HUES64 (cell line): ENCODE measurements around the gene ZGPAT.

Experiments
- H3K27ac ChIP-seq: 2 replicates; pipeline ENCODE4 v1.7.0; 2013; ENCODE audit warnings: low read depth, low read length, inconsistent platforms
- H3K27me3 ChIP-seq: 2 replicates; pipeline ENCODE4 v1.6.1; 2013; ENCODE audit warnings: mild to moderate bottlenecking, low read length; ENCODE audit not compliant: insufficient read depth
- H3K36me3 ChIP-seq: 2 replicates; pipeline ENCODE4 v1.6.1; 2013; ENCODE audit warnings: mild to moderate bottlenecking, low read length; ENCODE audit not compliant: insufficient read depth
- H3K4me1 ChIP-seq: 2 replicates; pipeline ENCODE4 v1.6.1; 2013; ENCODE audit warnings: mild to moderate bottlenecking, low read length, moderate library complexity; ENCODE audit not compliant: insufficient read depth
- H3K4me3 ChIP-seq: 2 replicates; pipeline ENCODE4 v1.5.1; 2013; ENCODE audit warnings: mild to moderate bottlenecking, low read length, moderate library complexity
- H3K9ac ChIP-seq: 2 replicates; pipeline ENCODE4 v1.6.1; 2013; ENCODE audit warnings: mild to moderate bottlenecking, low read depth, low read length
- H3K9me3 ChIP-seq: 2 replicates; pipeline ENCODE4 v1.6.1; 2013; ENCODE audit warnings: low read depth, low read length; ENCODE audit not compliant: insufficient read depth
- WGBS: fragments of 150-250, 120-280 bp; methylation state at CpG from one replicate; pipeline ENCODE4 v1.1.7; 2013; ENCODE audit warnings: missing lambda C conversion rate; 5-methylcytosine and 5-hydroxymethylcytosine counted together

Gene ZGPAT

GRCh38 chr20:63701329-63702035, 6.4 kb upstream of the ZGPAT start:
- H3K9ac ChIP-seq, result no peak overlapping the region
- peaks cover 25% of the 10 kb centered on the region for H3K36me3 ChIP-seq

GRCh38 chr20:63702036-63702665, 5.7 kb upstream of the ZGPAT start:
- H3K4me3 ChIP-seq, result no peak overlapping the region
- H3K9ac ChIP-seq, result no peak overlapping the region
- H3K27ac ChIP-seq, result no peak overlapping the region
- H3K36me3 ChIP-seq, result peaks cover 27% of the 10 kb centered on the region
- no peaks in the 10 kb centered on the region for H3K27me3 ChIP-seq
- WGBS, result 92% methylated on average over 16 of the region's 16 CpGs
- H3K4me1 ChIP-seq, result peaks cover 8% of the 10 kb centered on the region; the same call in 1 of the 2 replicates
- no peaks in the 10 kb centered on the region for H3K9me3 ChIP-seq

More at GRCh38 chr20:63701329-63702035, 6.4 kb upstream of the ZGPAT start:
- H3K9me3 ChIP-seq, result no peaks in the 10 kb centered on the region
- 92% methylated on average over 14 of the region's 14 CpGs for WGBS
- H3K4me3 ChIP-seq, result no peak overlapping the region
- peaks cover 8% of the 10 kb centered on the region for H3K4me1 ChIP-seq
- no peak overlapping the region for H3K27ac ChIP-seq
- H3K27me3 ChIP-seq, result no peaks in the 10 kb centered on the region

GRCh38 chr20:63702751-63703470, 4.9 kb upstream of the ZGPAT start:
- Histone ChIP-seq H3K27me3 (no peaks in the 10 kb centered on the region), H3K9me3 (no peaks in the 10 kb centered on the region), H3K4me1 (peaks cover 8% of the 10 kb centered on the region; the same call in 1 of the 2 replicates), H3K36me3 (peaks cover 27% of the 10 kb centered on the region), H3K9ac (no peak overlapping the region), H3K27ac (no peak overlapping the region), H3K4me3 (no peak overlapping the region)
- WGBS, result 87% methylated on average over 13 of the region's 13 CpGs

DNA sequence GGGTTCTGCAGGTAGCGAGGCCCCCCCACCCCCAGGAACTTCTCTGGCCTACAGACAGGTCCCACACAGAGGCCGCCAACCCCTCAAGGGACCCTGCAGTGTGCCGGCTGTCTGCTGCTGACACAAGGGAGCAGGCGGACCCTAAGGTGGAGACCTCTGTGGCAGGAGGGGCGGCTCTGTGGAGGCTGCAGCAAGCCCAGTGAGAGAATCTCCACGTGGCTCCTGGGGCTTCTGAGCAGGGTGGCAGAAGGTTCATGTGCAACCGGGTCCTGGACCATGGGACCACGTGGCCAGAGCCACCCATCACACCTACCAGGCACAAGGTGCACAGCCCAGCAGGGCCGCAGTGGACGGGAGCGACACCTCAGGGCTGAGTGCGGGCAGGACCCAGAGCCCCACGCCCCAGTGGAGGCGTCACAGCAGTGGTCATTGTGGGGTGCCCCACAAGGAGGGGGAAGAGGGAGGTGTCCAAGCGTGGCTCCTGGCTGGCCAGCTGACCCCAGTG, 4.3 kb upstream of the ZGPAT start:
- peaks cover 8% of the 10 kb centered on the region; the same call in 1 of the 2 replicates for H3K4me1 ChIP-seq
- H3K9ac ChIP-seq, result no peak overlapping the region
- no peak overlapping the region for H3K4me3 ChIP-seq
- peaks cover 27% of the 10 kb centered on the region for H3K36me3 ChIP-seq
- H3K9me3 ChIP-seq, result no peaks in the 10 kb centered on the region
- H3K27ac ChIP-seq, result no peak overlapping the region
- no peaks in the 10 kb centered on the region for H3K27me3 ChIP-seq
- 93% methylated on average over 15 of the region's 15 CpGs for WGBS

DNA sequence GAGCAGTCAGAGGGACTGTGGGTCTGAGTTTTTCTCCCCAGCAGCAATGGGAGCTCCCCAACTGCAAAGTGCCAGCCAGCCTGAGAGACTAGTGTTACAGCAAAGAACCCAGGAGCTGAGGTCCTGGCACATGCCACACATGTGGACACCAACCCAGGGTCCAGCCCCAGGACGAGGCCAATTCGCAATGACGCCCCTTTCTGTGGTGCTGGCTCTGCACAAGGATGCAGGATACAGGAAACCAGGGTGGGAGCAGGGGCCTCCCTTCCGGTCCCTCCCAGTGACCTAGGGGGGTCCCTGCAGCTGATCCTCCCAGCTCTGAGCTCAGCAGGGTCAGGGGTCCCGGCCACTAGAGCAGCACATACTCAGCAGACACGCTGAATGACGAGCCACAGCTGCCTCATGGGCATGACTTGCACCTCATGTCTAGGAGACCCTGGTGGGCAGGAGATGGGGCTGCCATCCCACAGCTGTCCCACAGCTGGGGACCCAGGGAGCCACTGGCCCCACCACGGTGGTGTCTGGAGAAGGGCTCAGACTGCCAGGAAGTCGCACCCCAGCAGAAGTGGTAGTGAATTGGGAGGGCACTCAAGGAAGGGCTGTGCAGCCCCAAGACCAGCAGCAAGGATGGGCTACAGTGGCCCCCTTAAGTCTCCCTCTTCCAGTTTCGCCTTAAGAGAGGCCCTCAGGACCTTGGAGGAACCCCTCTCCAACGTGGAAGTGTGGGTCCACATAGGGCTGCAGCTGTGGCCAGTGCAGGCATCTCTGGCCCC, 3.7 kb upstream of the ZGPAT start:
- Histone ChIP-seq H3K27me3 (no peaks in the 10 kb centered on the region), H3K36me3 (peaks cover 27% of the 10 kb centered on the region)

GRCh38 chr20:63704749-63705117, 3.1 kb upstream of the ZGPAT start:
- no peak overlapping the region for H3K27ac ChIP-seq
- H3K9me3 ChIP-seq, result no peaks in the 10 kb centered on the region
- H3K4me3 ChIP-seq, result no peak overlapping the region
- no peaks in the 10 kb centered on the region for H3K4me1 ChIP-seq
- H3K9ac ChIP-seq, result no peak overlapping the region
- peaks cover 27% of the 10 kb centered on the region for H3K36me3 ChIP-seq
- H3K27me3 ChIP-seq, result no peaks in the 10 kb centered on the region
- WGBS, result 85% methylated on average over 6 of the region's 6 CpGs

More for the DNA sequence above, 3.7 kb upstream of the ZGPAT start:
- no peak overlapping the region for H3K4me3 ChIP-seq
- no peaks in the 10 kb centered on the region for H3K9me3 ChIP-seq
- 95% methylated on average over 11 of the region's 11 CpGs for WGBS
- no peak overlapping the region for H3K27ac ChIP-seq
- H3K9ac ChIP-seq, result no peak overlapping the region
- H3K4me1 ChIP-seq, result peaks cover 4% of the 10 kb centered on the region; the same call in 1 of the 2 replicates

DNA sequence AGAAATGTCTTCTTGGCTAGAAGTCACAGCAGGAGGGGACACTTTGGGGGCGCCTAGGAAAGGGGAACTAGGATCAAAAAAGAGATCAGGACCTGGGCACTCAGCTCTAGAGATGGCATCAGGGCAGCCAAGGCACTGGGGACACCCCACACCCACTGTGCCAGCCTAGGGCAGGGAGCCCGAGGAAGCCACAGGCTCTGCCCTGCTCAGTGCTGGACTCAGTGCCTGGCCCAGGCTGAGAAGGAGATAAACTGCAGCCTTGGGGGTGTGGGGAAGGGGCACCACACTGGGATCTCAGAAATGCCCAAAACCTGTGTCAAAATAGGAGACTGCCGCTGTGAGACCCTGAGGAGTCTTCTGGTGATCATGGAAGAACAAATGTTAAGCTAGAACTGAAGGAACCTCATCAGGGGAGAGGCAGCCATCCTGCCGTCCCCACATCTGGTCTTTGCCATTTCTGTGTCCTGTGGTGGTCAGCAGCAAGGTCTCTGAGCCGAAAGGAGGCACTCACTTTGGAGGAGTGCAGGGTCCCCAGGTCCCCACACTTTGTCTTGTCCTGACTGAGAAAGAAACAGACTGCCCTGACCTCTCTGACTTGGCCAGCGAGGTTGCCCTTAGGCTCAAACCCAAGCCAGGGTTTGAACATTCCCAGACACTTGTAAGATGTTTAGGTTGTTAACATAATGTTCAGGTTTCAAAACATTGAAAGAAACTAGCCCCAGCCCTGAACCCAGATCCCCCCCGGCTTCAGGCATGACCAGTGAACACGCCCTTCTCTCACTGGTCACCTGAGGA, 2.4 kb upstream of the ZGPAT start:
- no peak overlapping the region for H3K4me3 ChIP-seq
- no peak overlapping the region for H3K27ac ChIP-seq
- H3K9ac ChIP-seq, result no peak overlapping the region
- H3K4me1 ChIP-seq, result no peaks in the 10 kb centered on the region
- H3K9me3 ChIP-seq, result no peaks in the 10 kb centered on the region
- WGBS, result 94% methylated on average over 8 of the region's 8 CpGs
- peaks cover 32% of the 10 kb centered on the region for H3K36me3 ChIP-seq
- H3K27me3 ChIP-seq, result no peaks in the 10 kb centered on the region

DNA sequence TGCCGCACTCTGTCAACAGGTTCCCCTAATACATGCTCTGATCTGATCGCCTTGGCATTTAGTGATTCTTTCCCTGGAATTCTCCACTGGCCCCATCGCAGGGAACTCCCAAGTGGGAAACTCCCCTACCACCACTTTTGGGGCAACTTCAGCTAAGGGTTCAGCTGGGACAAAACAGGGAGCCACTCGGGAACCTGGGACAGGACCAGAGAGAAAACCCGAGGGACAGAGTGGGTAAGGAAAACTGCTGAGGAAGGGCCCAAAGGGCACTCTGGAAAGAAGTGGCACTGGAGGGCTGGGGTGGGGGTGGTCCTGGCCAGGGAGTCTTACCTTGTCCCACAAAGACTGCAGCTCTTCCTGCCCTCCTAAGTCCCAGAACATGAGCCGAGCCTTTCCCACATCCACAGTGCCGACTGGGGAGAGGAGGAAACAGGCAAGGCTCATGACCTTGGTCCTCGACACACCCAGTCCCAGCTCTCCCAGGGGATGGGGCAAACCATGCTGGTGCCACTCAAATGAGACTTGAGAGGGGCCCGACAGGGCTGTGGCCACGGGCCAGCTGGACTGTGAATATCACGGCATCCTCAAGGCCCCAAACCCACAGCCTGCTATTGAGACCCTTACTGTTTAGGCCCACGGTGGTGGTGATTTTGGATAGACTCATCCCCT, 1.7 kb upstream of the ZGPAT start:
- WGBS, result 96% methylated on average over 12 of the region's 12 CpGs
- H3K27ac ChIP-seq, result no peak overlapping the region
- peak overlapping the region; percentile 89 for H3K4me3 ChIP-seq
- no peak overlapping the region for H3K9ac ChIP-seq
- no peaks in the 10 kb centered on the region for H3K4me1 ChIP-seq
- H3K9me3 ChIP-seq, result no peaks in the 10 kb centered on the region
- H3K27me3 ChIP-seq, result no peaks in the 10 kb centered on the region
- peaks cover 39% of the 10 kb centered on the region for H3K36me3 ChIP-seq

- Histone ChIP-seq H3K4me1 (no peaks in the 10 kb centered on the region), H3K9me3 (no peaks in the 10 kb centered on the region), H3K27me3 (no peaks in the 10 kb centered on the region), H3K4me3 (peak overlapping the region; percentile 89), H3K27ac (peak overlapping the region; percentile 49; the same call in 1 of the 2 replicates), H3K36me3 (peaks cover 48% of the 10 kb centered on the region), H3K9ac (peak overlapping the region; percentile 82)
- 8% methylated on average over 56 of the region's 56 CpGs for WGBS
Observed at GRCh38 chr20:63706852-63707557, 834 bp upstream of the ZGPAT start.
